Karpas-422 (cell line): ENCODE results near the gene ADCY9. TPM values are rescaled to one million over a fixed set of nuclear protein-coding genes. Genes with fewer than 3 reads are reported as not detected.

Experiments used
- DNase-seq: peaks from one replicate; pipeline ENCODE4 v3.0.0-alpha.2; 2015
- H2AFZ ChIP-seq: fragments of 200-600 bp; sonication (generic); 2 replicates; pipeline ENCODE4 v1.6.1; 2014; ENCODE audit warnings: antibody characterized with exemption, low read length, mixed read lengths
- H3K27ac ChIP-seq: fragments of 200-600 bp; sonication (generic); 2 replicates; pipeline ENCODE4 v1.5.1; 2014; ENCODE audit warnings: mild to moderate bottlenecking, low read length, moderate library complexity
- H3K27me3 ChIP-seq: fragments of 200-600 bp; sonication (generic); 2 replicates; pipeline ENCODE4 v1.6.1; 2014; ENCODE audit warnings: low read length, mixed read lengths
- H3K36me3 ChIP-seq: fragments of 200-600 bp; sonication (generic); 2 replicates; pipeline ENCODE4 v1.6.1; 2014; ENCODE audit warnings: low read length, mixed read lengths; ENCODE audit not compliant: insufficient read depth
- H3K4me1 ChIP-seq: fragments of 200-600 bp; sonication (generic); 2 replicates; pipeline ENCODE4 v1.6.1; 2014; ENCODE audit warnings: mild to moderate bottlenecking, low read length, mixed read lengths
- H3K4me2 ChIP-seq: fragments of 200-600 bp; sonication (generic); 2 replicates; pipeline ENCODE4 v1.6.1; 2014; ENCODE audit warnings: low read length, low read depth, mild to moderate bottlenecking; ENCODE audit not compliant: poor library complexity, severe bottlenecking
- H3K4me3 ChIP-seq: fragments of 200-600 bp; sonication (generic); 2 replicates; pipeline ENCODE4 v1.5.1; 2014; ENCODE audit warnings: mild to moderate bottlenecking, antibody characterized with exemption, low read length, mixed read lengths
- H3K79me2 ChIP-seq: fragments of 200-600 bp; sonication (generic); 2 replicates; pipeline ENCODE4 v1.6.1; 2014; ENCODE audit warnings: mild to moderate bottlenecking, low read length, mixed read lengths
- H3K9ac ChIP-seq: fragments of 200-600 bp; sonication (generic); 2 replicates; pipeline ENCODE4 v1.6.0; 2014; ENCODE audit warnings: low read length
- H3K9me2 ChIP-seq: fragments of 200-600 bp; sonication (generic), shearing (Covaris generic); replicated peaks from 2 replicates; pipeline ENCODE4 v1.6.0; 2014; ENCODE audit warnings: mild to moderate bottlenecking, low read length, moderate library complexity; ENCODE audit not compliant: insufficient read depth
- H3K9me3 ChIP-seq: fragments of 300-700, 200-600 bp; sonication (generic); 2 replicates; pipeline ENCODE4 v1.6.1; 2014; ENCODE audit warnings: low read length, mixed read lengths
- H4K20me1 ChIP-seq: fragments of 200-600 bp; sonication (generic); 2 replicates; pipeline ENCODE4 v1.6.1; 2014; ENCODE audit warnings: mild to moderate bottlenecking, antibody characterized with exemption, low read length, low read depth; ENCODE audit not compliant: insufficient read depth
- total RNA-seq: library from RNA; depleted of rRNA; stranded (reverse); fragments of >200 nt; shearing (Covaris generic); gene quantifications from 2 replicates; pipeline ENCODE4 v1.2.3, GENCODE V29; 2014; ENCODE audit warnings: low replicate concordance

The ADCY9 gene
- total RNA-seq, 1 experiment from 2014 or later: 0.11 TPM

GRCh38 chr16:3992297-3993051 is 123.8 kb downstream of the ADCY9 start:
- Histone ChIP-seq H3K4me1 (no peaks in the 10 kb centered on the region), H2AFZ (no peak overlapping the region), H3K4me3 (no peak overlapping the region), H3K9me3 (no peaks in the 10 kb centered on the region), H3K9ac (no peak overlapping the region), H3K4me2 (no peak overlapping the region), H3K9me2 (no peaks in the 10 kb centered on the region), H4K20me1 (no peaks in the 10 kb centered on the region), H3K27ac (no peak overlapping the region), H3K36me3 (no peaks in the 10 kb centered on the region), H3K27me3 (no peaks in the 10 kb centered on the region), H3K79me2 (no peaks in the 10 kb centered on the region)
- no peak for DNase-seq

GRCh38 chr16:3988824-3989223 is 127.4 kb downstream of the ADCY9 start:
- no peak overlapping the region for H3K9ac ChIP-seq
- H3K79me2 ChIP-seq: no peaks in the 10 kb centered on the region
- no peak overlapping the region for H3K4me3 ChIP-seq
- H3K27me3 ChIP-seq: no peaks in the 10 kb centered on the region
- no peaks in the 10 kb centered on the region for H3K9me2 ChIP-seq
- DNase-seq: no peak
- no peak overlapping the region for H2AFZ ChIP-seq
- no peaks in the 10 kb centered on the region for H3K36me3 ChIP-seq
- H3K4me1 ChIP-seq: no peaks in the 10 kb centered on the region
- H3K4me2 ChIP-seq: no peak overlapping the region
- H3K9me3 ChIP-seq: no peaks in the 10 kb centered on the region
- H3K27ac ChIP-seq: no peak overlapping the region
- no peaks in the 10 kb centered on the region for H4K20me1 ChIP-seq

GRCh38 chr16:3988011-3988410 is 128.2 kb downstream of the ADCY9 start:
- Histone ChIP-seq H3K4me2 (no peak overlapping the region), H3K4me3 (no peak overlapping the region)

GRCh38 chr16:3987231-3987630 is 129.0 kb downstream of the ADCY9 start:
- no peaks in the 10 kb centered on the region for H4K20me1 ChIP-seq
- no peak overlapping the region for H3K4me2 ChIP-seq
- DNase-seq: no peak
- no peak overlapping the region for H3K4me3 ChIP-seq
- H3K79me2 ChIP-seq: no peaks in the 10 kb centered on the region
- H3K4me1 ChIP-seq: no peaks in the 10 kb centered on the region
- H3K9ac ChIP-seq: no peak overlapping the region
- no peak overlapping the region for H2AFZ ChIP-seq
- H3K9me3 ChIP-seq: no peaks in the 10 kb centered on the region
- H3K27me3 ChIP-seq: no peaks in the 10 kb centered on the region
- H3K36me3 ChIP-seq: no peaks in the 10 kb centered on the region
- H3K9me2 ChIP-seq: no peaks in the 10 kb centered on the region
- no peak overlapping the region for H3K27ac ChIP-seq

More at GRCh38 chr16:3988011-3988410, 128.2 kb downstream of the ADCY9 start:
- Histone ChIP-seq H3K9me2 (no peaks in the 10 kb centered on the region), H3K27ac (no peak overlapping the region), H2AFZ (no peak overlapping the region), H3K9me3 (no peaks in the 10 kb centered on the region), H3K79me2 (no peaks in the 10 kb centered on the region), H3K9ac (no peak overlapping the region), H3K36me3 (no peaks in the 10 kb centered on the region), H3K4me1 (no peaks in the 10 kb centered on the region), H4K20me1 (no peaks in the 10 kb centered on the region), H3K27me3 (no peaks in the 10 kb centered on the region)
- no peak for DNase-seq

- H3K9me3 ChIP-seq: no peaks in the 10 kb centered on the region
- no peaks in the 10 kb centered on the region for H3K36me3 ChIP-seq
- no peaks in the 10 kb centered on the region for H4K20me1 ChIP-seq
- no peaks in the 10 kb centered on the region for H3K9me2 ChIP-seq
- DNase-seq: no peak
- no peak overlapping the region for H3K4me2 ChIP-seq
- H3K9ac ChIP-seq: no peak overlapping the region
- no peak overlapping the region for H3K27ac ChIP-seq
- no peak overlapping the region for H2AFZ ChIP-seq
- no peak overlapping the region for H3K4me3 ChIP-seq
- no peaks in the 10 kb centered on the region for H3K4me1 ChIP-seq
- no peaks in the 10 kb centered on the region for H3K27me3 ChIP-seq
- no peaks in the 10 kb centered on the region for H3K79me2 ChIP-seq
Measured at GRCh38 chr16:3986235-3986544, 130.1 kb downstream of the ADCY9 start.

GRCh38 chr16:3984111-3985060 is 131.9 kb downstream of the ADCY9 start:
- no peak overlapping the region for H3K4me3 ChIP-seq
- H3K79me2 ChIP-seq: no peaks in the 10 kb centered on the region
- no peaks in the 10 kb centered on the region for H3K9me3 ChIP-seq
- H2AFZ ChIP-seq: no peak overlapping the region
- H4K20me1 ChIP-seq: no peaks in the 10 kb centered on the region
- H3K27ac ChIP-seq: no peak overlapping the region
- H3K9ac ChIP-seq: no peak overlapping the region
- DNase-seq: no peak
- no peaks in the 10 kb centered on the region for H3K9me2 ChIP-seq
- no peaks in the 10 kb centered on the region for H3K27me3 ChIP-seq
- H3K4me2 ChIP-seq: no peak overlapping the region
- no peaks in the 10 kb centered on the region for H3K36me3 ChIP-seq
- no peaks in the 10 kb centered on the region for H3K4me1 ChIP-seq

- Histone ChIP-seq H3K4me2 (no peak overlapping the region), H3K27ac (no peak overlapping the region), H3K9ac (no peak overlapping the region), H3K36me3 (no peaks in the 10 kb centered on the region), H3K9me2 (no peaks in the 10 kb centered on the region), H3K27me3 (no peaks in the 10 kb centered on the region), H3K4me1 (no peaks in the 10 kb centered on the region), H4K20me1 (no peaks in the 10 kb centered on the region), H3K4me3 (no peak overlapping the region), H3K9me3 (no peaks in the 10 kb centered on the region), H3K79me2 (no peaks in the 10 kb centered on the region), H2AFZ (no peak overlapping the region)
- peak; percentile 49 for DNase-seq
Measured at GRCh38 chr16:3983081-3983520, 133.1 kb downstream of the ADCY9 start.

- Histone ChIP-seq H2AFZ (no peak overlapping the region), H3K79me2 (no peaks in the 10 kb centered on the region), H3K27ac (no peak overlapping the region), H3K9ac (no peak overlapping the region), H4K20me1 (no peaks in the 10 kb centered on the region), H3K4me3 (no peak overlapping the region), H3K27me3 (no peaks in the 10 kb centered on the region), H3K4me2 (no peak overlapping the region), H3K4me1 (no peaks in the 10 kb centered on the region), H3K36me3 (no peaks in the 10 kb centered on the region), H3K9me2 (no peaks in the 10 kb centered on the region), H3K9me3 (no peaks in the 10 kb centered on the region)
- DNase-seq: no peak
Measured at GRCh38 chr16:3982216-3982615, 134.0 kb downstream of the ADCY9 start.
